ENCODE results near the gene TIAM2. TPM values are rescaled to one million over a fixed set of nuclear protein-coding genes. Genes with fewer than 3 reads are reported as not detected.
A peak's percentile ranks its signal among the peaks of the same experiment; 100 is the strongest.

The TIAM2 gene
- total RNA-seq, 2 donors from 2014 or later: 3.1 to 6.6 TPM

GRCh38 chr6:155021680-155022079 lies 26.6 kb downstream of the TIAM2 start:
- Histone ChIP-seq H3K4me3 (no peak overlapping the region), H3K9me3 (no peaks in the 10 kb centered on the region), H3K36me3 (replicated peaks in 1 of 2; ENCODE audit: insufficient read depth in 1 of 2, low read depth in 2 of 2) (no peaks in the 10 kb centered on the region), H3K27ac (no peak overlapping the region), H3K4me1 (no peaks in the 10 kb centered on the region), H3K27me3 (no peaks in the 10 kb centered on the region)
- intact Hi-C loops (cut with DNase I): no loop called here
- WGBS, 2 donors: 70 to 71% methylated on average over 5 of the region's 5 CpGs
- TF ChIP-seq CTCF (IDR thresholded peaks at IDR 0.05) (no peak), POLR2A (IDR thresholded peaks at IDR 0.05) (no peak)
- no peak for DNase-seq
- ATAC-seq: no peak

DNA sequence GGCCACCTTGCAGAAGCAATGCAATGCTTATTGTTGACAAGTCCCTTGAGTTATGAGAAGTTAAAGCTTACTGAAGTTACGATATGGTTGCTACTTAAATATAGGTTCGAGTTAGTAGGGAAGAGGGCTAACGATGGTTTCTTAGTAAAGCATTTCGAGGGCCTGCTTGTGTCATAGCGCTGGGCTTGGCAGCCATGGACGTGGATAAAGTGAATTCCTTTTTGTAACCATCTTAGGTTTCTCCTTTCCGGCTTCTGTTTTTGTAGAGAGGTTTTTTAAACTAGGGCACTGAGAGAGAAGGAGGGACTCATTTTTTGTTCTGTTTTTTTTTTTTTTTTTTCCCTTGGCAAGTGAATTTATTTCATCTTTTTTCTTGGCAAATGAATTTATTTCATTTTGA lies 27.6 kb downstream of the TIAM2 start:
- Histone ChIP-seq H3K4me3 (no peak overlapping the region), H3K9me3 (no peaks in the 10 kb centered on the region), H3K27me3 (no peaks in the 10 kb centered on the region), H3K4me1 (no peaks in the 10 kb centered on the region), H3K27ac (no peak overlapping the region), H3K36me3 (replicated peaks in 1 of 2; ENCODE audit: insufficient read depth in 1 of 2, low read depth in 2 of 2) (no peaks in the 10 kb centered on the region)
- 84 to 85% methylated on average over 7 of the region's 7 CpGs for WGBS, 2 donors
- ATAC-seq: no peak
- intact Hi-C loops (cut with DNase I): no loop called here
- TF ChIP-seq CTCF (IDR thresholded peaks at IDR 0.05): no peak
- TF ChIP-seq POLR2A (IDR thresholded peaks at IDR 0.05): no peak
- DNase-seq: no peak

DNA sequence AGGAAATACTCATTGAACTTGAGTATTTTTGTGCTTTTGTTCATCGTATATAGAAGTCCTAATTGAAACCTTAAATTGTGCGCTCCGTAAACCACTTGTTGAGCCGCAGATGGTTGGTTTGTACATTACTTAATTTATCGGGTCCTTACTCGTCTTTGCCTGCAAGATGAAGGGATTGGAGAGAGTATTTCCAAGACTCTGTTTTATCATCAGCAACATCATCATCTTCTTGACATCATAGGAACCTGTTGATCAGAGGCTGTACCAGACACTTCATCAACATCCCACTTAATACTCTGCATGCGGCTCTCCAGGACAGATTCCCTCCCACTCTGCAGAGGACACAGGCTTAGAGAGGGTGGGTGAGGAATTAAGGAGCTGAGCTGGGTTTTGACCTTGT lies 28.6 kb downstream of the TIAM2 start:
- H3K27ac ChIP-seq: no peak overlapping the region
- no peak for ATAC-seq
- 88 to 89% methylated on average over 7 of the region's 7 CpGs for WGBS, 2 donors
- intact Hi-C loops (cut with DNase I): no loop called here
- DNase-seq: no peak
- H3K9me3 ChIP-seq: no peaks in the 10 kb centered on the region
- no peaks in the 10 kb centered on the region for H3K4me1 ChIP-seq
- H3K36me3 ChIP-seq (replicated peaks in 1 of 2; ENCODE audit: insufficient read depth in 1 of 2, low read depth in 2 of 2): no peaks in the 10 kb centered on the region
- no peaks in the 10 kb centered on the region for H3K27me3 ChIP-seq
- H3K4me3 ChIP-seq: no peak overlapping the region
- no peak for TF ChIP-seq CTCF (IDR thresholded peaks at IDR 0.05)
- TF ChIP-seq POLR2A (IDR thresholded peaks at IDR 0.05): no peak

- Histone ChIP-seq H3K27ac (no peak overlapping the region), H3K4me3 (no peak overlapping the region), H3K36me3 (replicated peaks in 1 of 2; ENCODE audit: insufficient read depth in 1 of 2, low read depth in 2 of 2) (no peaks in the 10 kb centered on the region), H3K27me3 (no peaks in the 10 kb centered on the region), H3K4me1 (no peaks in the 10 kb centered on the region), H3K9me3 (no peaks in the 10 kb centered on the region)
- intact Hi-C loops (cut with DNase I): no loop called here
- ATAC-seq (no peak), DNase-seq (no peak)
- 57 to 71% methylated on average over 2 of the region's 2 CpGs for WGBS, 2 donors
- TF ChIP-seq POLR2A (IDR thresholded peaks at IDR 0.05): no peak
- TF ChIP-seq CTCF (IDR thresholded peaks at IDR 0.05): no peak
Observed at GRCh38 chr6:155024391-155025027, 29.4 kb downstream of the TIAM2 start.

DNA sequence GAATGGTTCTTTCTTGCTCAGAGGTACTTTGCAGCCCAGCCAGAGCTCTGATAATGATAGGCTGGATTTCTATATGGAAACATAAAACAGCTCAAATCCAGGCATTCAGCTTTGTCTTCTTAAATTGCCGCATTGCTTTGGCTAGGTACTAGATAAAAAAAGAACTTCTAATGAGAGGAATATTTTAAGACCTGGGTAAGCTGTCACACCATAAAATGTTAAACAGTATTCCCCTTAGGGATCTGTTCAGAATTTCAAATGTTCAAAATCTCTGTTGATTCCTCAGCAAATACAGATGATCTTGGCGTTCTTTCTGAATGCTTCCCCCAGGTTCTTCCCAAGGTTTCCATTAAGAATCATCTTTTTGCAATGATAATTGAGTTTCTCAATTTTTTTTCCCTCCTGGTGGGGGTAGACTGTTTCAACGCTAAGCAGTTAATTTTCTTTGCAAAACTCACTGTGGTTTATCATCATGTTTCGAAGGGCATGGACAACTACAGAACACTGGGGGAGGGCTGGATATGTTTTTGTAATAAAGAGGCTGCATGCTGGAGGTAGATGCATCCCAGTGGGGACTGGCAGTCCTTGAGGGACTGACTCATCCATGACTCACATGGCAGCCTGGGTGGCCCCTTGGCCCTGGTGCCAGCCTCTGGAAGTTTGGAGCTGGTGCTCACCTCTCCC lies 31.0 kb downstream of the TIAM2 start:
- 75 to 81% methylated on average over 4 of the region's 4 CpGs for WGBS, 2 donors
- no peak overlapping the region for H3K4me3 ChIP-seq
- no peaks in the 10 kb centered on the region for H3K4me1 ChIP-seq
- H3K9me3 ChIP-seq: no peaks in the 10 kb centered on the region
- H3K27ac ChIP-seq: no peak overlapping the region
- DNase-seq (peak in 2 of 4 donors; percentile 16 to 27), ATAC-seq (peak; percentile 48)
- TF ChIP-seq CTCF (IDR thresholded peaks at IDR 0.05) (no peak), POLR2A (IDR thresholded peaks at IDR 0.05) (no peak)
- H3K36me3 ChIP-seq (replicated peaks in 1 of 2; ENCODE audit: insufficient read depth in 1 of 2, low read depth in 2 of 2): no peaks in the 10 kb centered on the region
- intact Hi-C loops (cut with DNase I): no loop called here
- no peaks in the 10 kb centered on the region for H3K27me3 ChIP-seq
